A673 (cell line): ENCODE results near the gene AGPAT3. TPM values are rescaled to one million over a fixed set of nuclear protein-coding genes. Genes with fewer than 3 reads are reported as not detected.

Experiments used
- BruUV-seq: library from RNA; stranded (reverse); fragments of 400-500 nt; replicated peaks from 2 replicates; lab custom pipeline; 2021; lab: Mats Ljungman, UMichigan
- CTCF ChIA-PET: fragments of 300-600 bp; sonication (Branson Sonifier 250); formaldehyde crosslinking; loops from one replicate; lab custom pipeline; 2022; ENCODE audit warnings: antibody characterized with exemption; lab: Charles Lee
- POLR2A ChIA-PET: fragments of 300-600 bp; sonication (Branson Sonifier 250); formaldehyde crosslinking; loops from one replicate; lab custom pipeline; 2022; ENCODE audit warnings: antibody characterized with exemption; ENCODE audit not compliant: low non-redundant PET; lab: Charles Lee
- DNase-seq: peaks from one replicate; pipeline ENCODE4 v3.0.0-alpha.2; 2015; ENCODE audit warnings: low spot score
- H3K27ac ChIP-seq: fragments of 200-600 bp; sonication (generic); 2 replicates; pipeline ENCODE4 v1.5.1; 2016; ENCODE audit warnings: mixed run types, low read depth, mild to moderate bottlenecking, mixed read lengths, antibody characterized with exemption, low read length; ENCODE audit not compliant: poor library complexity, severe bottlenecking
- H3K27me3 ChIP-seq: fragments of 200-600 bp; sonication (generic); replicated peaks from 2 replicates; pipeline ENCODE4 v1.6.1; 2017; ENCODE audit warnings: mixed run types, low read depth, mild to moderate bottlenecking, mixed read lengths, antibody characterized with exemption, low read length; ENCODE audit not compliant: insufficient read depth, poor library complexity
- H3K36me3 ChIP-seq: fragments of 200-600 bp; sonication (generic); 2 replicates; pipeline ENCODE4 v1.6.1; 2016; ENCODE audit warnings: mixed run types, mild to moderate bottlenecking, mixed read lengths, antibody characterized with exemption, low read length; ENCODE audit not compliant: insufficient read depth, poor library complexity, severe bottlenecking
- H3K4me1 ChIP-seq: fragments of 200-600 bp; sonication (generic); 2 replicates; pipeline ENCODE4 v1.6.1; 2017; ENCODE audit warnings: mixed run types, mild to moderate bottlenecking, mixed read lengths, antibody characterized with exemption, low read length; ENCODE audit not compliant: insufficient read depth, poor library complexity, severe bottlenecking
- H3K4me3 ChIP-seq: fragments of 200-600 bp; sonication (generic); 2 replicates; pipeline ENCODE4 v1.5.1; 2016; ENCODE audit warnings: low read depth, mixed run types, mild to moderate bottlenecking, mixed read lengths, low read length; ENCODE audit not compliant: poor library complexity, severe bottlenecking
- H3K9me3 ChIP-seq: fragments of 200-600 bp; sonication (generic); 2 replicates; pipeline ENCODE4 v1.6.1; 2016; ENCODE audit warnings: mixed run types, low read depth, mild to moderate bottlenecking, mixed read lengths, antibody characterized with exemption, low read length; ENCODE audit not compliant: poor library complexity, severe bottlenecking
- CTCF ChIP-seq: fragments of 300-800, 200-600 bp; sonication (generic); conservative IDR thresholded peaks from 2 replicates; pipeline ENCODE4 v1.5.1; 2017; ENCODE audit warnings: low read depth, mild to moderate bottlenecking, antibody characterized with exemption, low read length, moderate library complexity, mixed read lengths
- EZH2 ChIP-seq: fragments of 200-600 bp; sonication (generic); IDR thresholded peaks from 2 replicates; pipeline ENCODE4 v1.6.1; 2017; ENCODE audit warnings: borderline replicate concordance, low read depth, mild to moderate bottlenecking, mixed read lengths, antibody characterized with exemption, low read length; ENCODE audit not compliant: poor library complexity, severe bottlenecking
- intact Hi-C: fragments of 100-400 bp; cut with micrococcal nuclease; formaldehyde crosslinking; loops from one replicate; pipeline ENCODE4 v1.10.0; 2022; ENCODE audit not compliant: unreplicated experiment
- total RNA-seq: library from RNA; stranded (reverse); gene quantifications from 2 replicates; pipeline ENCODE4 v1.2.3, GENCODE V29; 2021

The AGPAT3 gene
- total RNA-seq, 1 experiment from 2014 or later: 69.6 TPM

DNA sequence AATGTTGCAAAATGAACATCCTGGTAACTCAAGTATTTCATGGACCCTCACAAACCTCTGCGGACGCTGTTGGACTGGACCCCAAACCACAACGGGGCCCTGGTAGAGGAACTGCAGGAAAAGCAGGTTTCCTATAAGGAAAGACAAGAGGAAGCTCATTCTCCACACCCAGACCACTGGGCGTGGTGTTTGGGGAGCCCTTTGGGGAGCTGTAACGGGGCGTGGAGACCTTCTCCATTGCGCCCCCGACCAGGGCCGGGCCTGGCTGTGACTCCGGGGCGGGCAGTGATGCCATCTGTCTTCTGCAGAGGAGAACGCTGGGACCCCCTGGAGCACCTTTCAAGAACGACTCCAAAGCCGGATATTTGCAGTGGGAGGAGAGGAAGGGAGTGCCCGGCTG lies 30.0 kb upstream of the AGPAT3 start:
- no TSS peak for BruUV-seq
- Histone ChIP-seq H3K27me3 (no peaks in the 10 kb centered on the region), H3K9me3 (no peaks in the 10 kb centered on the region), H3K27ac (no peak overlapping the region), H3K4me3 (no peak overlapping the region), H3K36me3 (no peaks in the 10 kb centered on the region), H3K4me1 (no peaks in the 10 kb centered on the region)
- ChIA-PET CTCF (no interaction called here), POLR2A (no interaction called here)
- TF ChIP-seq CTCF: no peak
- TF ChIP-seq EZH2: no peak
- DNase-seq: no peak
- intact Hi-C loops: no loop called here

- Histone ChIP-seq H3K4me1 (no peaks in the 10 kb centered on the region), H3K27ac (no peak overlapping the region), H3K4me3 (no peak overlapping the region), H3K36me3 (no peaks in the 10 kb centered on the region), H3K27me3 (no peaks in the 10 kb centered on the region), H3K9me3 (no peaks in the 10 kb centered on the region)
- no peak for DNase-seq
- no peak for TF ChIP-seq EZH2
- no peak for TF ChIP-seq CTCF
- intact Hi-C loops: no loop called here
- BruUV-seq: no TSS peak
- ChIA-PET POLR2A (interaction anchor here (0.5 kb wide), 1 partner anchor 28 kb away, joined by 4 read pairs; no protein-coding TSS in a partner anchor), CTCF (interaction anchor here (0.6 kb wide), 1 partner anchor 12 kb away, joined by 6 read pairs; no protein-coding TSS in a partner anchor)
Measured at GRCh38 chr21:43835861-43836260, 29.2 kb upstream of the AGPAT3 start.

DNA sequence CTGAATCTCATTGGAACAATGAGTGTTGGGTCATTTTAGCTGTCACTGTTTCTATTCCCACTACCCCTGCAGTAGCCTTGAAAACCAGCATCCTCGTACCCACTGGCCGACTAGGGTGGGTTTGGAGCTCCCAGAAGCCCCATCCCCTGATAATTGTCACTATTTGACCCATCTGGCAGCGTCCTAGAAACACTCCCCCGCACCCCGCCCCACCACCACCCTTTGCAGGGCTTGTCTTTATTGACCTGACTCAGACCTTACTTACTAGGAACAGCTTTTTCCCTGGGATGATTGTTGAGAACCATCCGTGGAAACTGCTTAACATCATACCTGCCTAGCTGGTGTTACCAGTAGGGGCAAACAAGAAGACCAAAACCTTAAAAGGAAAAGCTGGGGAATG lies 28.4 kb upstream of the AGPAT3 start:
- intact Hi-C loops: no loop called here
- no peaks in the 10 kb centered on the region for H3K27me3 ChIP-seq
- ChIA-PET CTCF (no interaction called here), POLR2A (no interaction called here)
- no TSS peak for BruUV-seq
- TF ChIP-seq CTCF (no peak), EZH2 (no peak)
- H3K36me3 ChIP-seq: no peaks in the 10 kb centered on the region
- no peak overlapping the region for H3K4me3 ChIP-seq
- no peaks in the 10 kb centered on the region for H3K9me3 ChIP-seq
- no peaks in the 10 kb centered on the region for H3K4me1 ChIP-seq
- no peak overlapping the region for H3K27ac ChIP-seq
- no peak for DNase-seq
